MCF 10A (cell line): Measurements from ENCODE around the gene PRLR. TPM values are rescaled to one million over a fixed set of nuclear protein-coding genes. Genes with fewer than 3 reads are reported as not detected.

Source experiments
- BruUV-seq: library from RNA; stranded (reverse); fragments of 400-500 nt; replicated peaks from 2 replicates; lab custom pipeline; 2021; lab: Mats Ljungman, UMichigan
- CTCF ChIA-PET: fragments of 300-600 bp; sonication (Branson Sonifier 250); formaldehyde crosslinking; extraction: SDS; loops from one replicate; lab custom pipeline; 2021; ENCODE audit warnings: antibody characterized with exemption, inconsistent platforms; lab: Yijun Ruan, JAX
- POLR2A ChIA-PET: fragments of 300-600, 350-650 bp; sonication (Branson Sonifier 250); formaldehyde crosslinking; extraction: SDS; loops from one replicate; lab custom pipeline; 2020; ENCODE audit warnings: antibody characterized with exemption, inconsistent platforms; lab: Yijun Ruan, JAX
- DNase-seq: peaks from one replicate; pipeline ENCODE4 v3.0.0-alpha.2; 2018; ENCODE audit not compliant: unreplicated experiment
- H3K27ac Mint-ChIP-seq: one replicate; pipeline ENCODE4 v1.8.0; 2022; ENCODE audit warnings: mild to moderate bottlenecking, low read depth, mixed read lengths; ENCODE audit not compliant: unreplicated experiment
- H3K27me3 Mint-ChIP-seq: one replicate; pipeline ENCODE4 v1.8.0; 2022; ENCODE audit warnings: mixed read lengths; ENCODE audit not compliant: insufficient read depth, unreplicated experiment
- H3K36me3 Mint-ChIP-seq: one replicate; pipeline ENCODE4 v1.8.0; 2022; ENCODE audit warnings: mild to moderate bottlenecking, moderate library complexity, mixed read lengths; ENCODE audit not compliant: insufficient read depth, unreplicated experiment
- H3K4me1 Mint-ChIP-seq: one replicate; pipeline ENCODE4 v1.8.0; 2022; ENCODE audit warnings: mixed read lengths; ENCODE audit not compliant: insufficient read depth, unreplicated experiment
- H3K4me3 Mint-ChIP-seq: one replicate; pipeline ENCODE4 v1.8.0; 2022; ENCODE audit warnings: mild to moderate bottlenecking, moderate library complexity, mixed read lengths; ENCODE audit not compliant: unreplicated experiment
- H3K9me3 Mint-ChIP-seq: one replicate; pipeline ENCODE4 v1.8.0; 2022; ENCODE audit warnings: mixed read lengths; ENCODE audit not compliant: unreplicated experiment
- intact Hi-C: fragments of 100-400 bp; cut with micrococcal nuclease; formaldehyde crosslinking; loops from 2 replicates; pipeline ENCODE4 v1.14.1; 2022
- total RNA-seq: library from RNA; stranded (reverse); gene quantifications from 2 replicates; pipeline ENCODE4 v1.2.3, GENCODE V29; 2022
- TF ChIP-seq, protein P1 (sequence below): fragments of 200-600 bp; IDR thresholded peaks from one replicate; pipeline ENCODE4 v1.8.0; 2022; ENCODE audit warnings: antibody characterized with exemption, mild to moderate bottlenecking; ENCODE audit not compliant: unreplicated experiment

Gene PRLR
- total RNA-seq, 1 experiment from 2014 or later, result 0.16 TPM

DNA sequence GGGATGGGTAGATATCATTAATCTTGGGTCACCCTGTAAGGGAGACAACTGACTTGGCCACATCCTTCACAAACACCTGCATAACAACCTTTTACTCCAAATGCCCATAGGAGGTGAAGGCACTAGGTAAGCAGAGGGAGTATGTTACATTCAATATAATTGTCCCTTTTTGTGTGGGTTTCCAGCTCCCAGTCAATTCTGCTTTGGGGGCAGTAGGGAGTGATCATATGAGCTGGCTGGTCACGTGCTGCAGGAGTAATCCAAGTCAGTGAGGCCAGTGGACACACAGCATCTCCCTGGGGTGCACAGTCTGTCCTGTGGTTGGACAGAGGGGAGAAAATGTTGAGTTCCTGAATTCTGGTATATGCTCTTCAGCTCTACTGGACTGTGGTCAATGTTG, 181.4 kb downstream of the PRLR start:
- Mint-ChIP-seq H3K4me1 (no peaks in the 10 kb centered on the region), H3K27ac (no peak overlapping the region), H3K36me3 (no peaks in the 10 kb centered on the region), H3K4me3 (no peak overlapping the region), H3K27me3 (peaks cover 3% of the 10 kb centered on the region), H3K9me3 (no peaks in the 10 kb centered on the region)
- TF ChIP-seq, protein P1, sequence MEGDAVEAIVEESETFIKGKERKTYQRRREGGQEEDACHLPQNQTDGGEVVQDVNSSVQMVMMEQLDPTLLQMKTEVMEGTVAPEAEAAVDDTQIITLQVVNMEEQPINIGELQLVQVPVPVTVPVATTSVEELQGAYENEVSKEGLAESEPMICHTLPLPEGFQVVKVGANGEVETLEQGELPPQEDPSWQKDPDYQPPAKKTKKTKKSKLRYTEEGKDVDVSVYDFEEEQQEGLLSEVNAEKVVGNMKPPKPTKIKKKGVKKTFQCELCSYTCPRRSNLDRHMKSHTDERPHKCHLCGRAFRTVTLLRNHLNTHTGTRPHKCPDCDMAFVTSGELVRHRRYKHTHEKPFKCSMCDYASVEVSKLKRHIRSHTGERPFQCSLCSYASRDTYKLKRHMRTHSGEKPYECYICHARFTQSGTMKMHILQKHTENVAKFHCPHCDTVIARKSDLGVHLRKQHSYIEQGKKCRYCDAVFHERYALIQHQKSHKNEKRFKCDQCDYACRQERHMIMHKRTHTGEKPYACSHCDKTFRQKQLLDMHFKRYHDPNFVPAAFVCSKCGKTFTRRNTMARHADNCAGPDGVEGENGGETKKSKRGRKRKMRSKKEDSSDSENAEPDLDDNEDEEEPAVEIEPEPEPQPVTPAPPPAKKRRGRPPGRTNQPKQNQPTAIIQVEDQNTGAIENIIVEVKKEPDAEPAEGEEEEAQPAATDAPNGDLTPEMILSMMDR, result no peak
- CTCF ChIA-PET, result interaction anchor here (0.6 to 0.7 kb wide), 3 partner anchors 23 to 735 kb away, joined by 3 to 4 read pairs (median 3); no protein-coding TSS in a partner anchor
- no peak for DNase-seq
- intact Hi-C loops, result no loop called here
- POLR2A ChIA-PET, result no interaction called here
- no TSS peak for BruUV-seq

DNA sequence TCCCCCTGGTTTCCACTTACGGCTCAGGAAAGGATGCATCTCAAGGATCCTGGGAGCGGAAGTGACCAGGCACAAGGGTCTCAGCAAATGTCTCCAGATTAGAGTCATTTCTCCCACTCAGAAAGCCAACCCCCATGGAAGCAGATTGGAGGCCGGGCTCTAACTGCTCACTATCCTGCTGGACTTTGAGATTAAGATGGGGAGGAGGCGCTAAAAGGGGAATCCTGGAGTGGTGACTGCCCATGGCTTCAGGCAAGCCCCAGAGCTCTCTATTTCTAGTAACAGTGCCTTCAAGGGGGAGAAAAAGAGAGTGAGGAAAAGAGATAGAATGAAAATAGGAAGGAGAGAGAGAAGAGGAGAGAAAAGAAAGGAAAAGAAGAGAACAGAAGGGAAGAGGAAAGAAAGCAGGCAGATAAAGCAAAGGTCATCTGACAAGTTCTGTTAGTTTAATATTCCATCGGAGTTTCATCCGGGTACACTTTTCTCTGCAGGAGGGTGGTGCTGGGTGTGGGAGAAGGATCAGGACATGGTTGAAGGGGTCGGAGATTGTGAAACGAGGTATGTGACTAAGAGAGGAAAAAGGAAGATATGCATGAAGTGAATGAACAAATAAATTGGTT, 182.4 kb downstream of the PRLR start, which contains the start of gene AGXT2:
AGXT2 (minus strand) TSS at position 165 of the 620 bp plus-strand sequence; CDS start at position 108, 57 bp downstream.
- intact Hi-C loops, result no loop called here
- ChIA-PET CTCF (interaction anchor here (0.7 kb wide), 2 partner anchors 44 to 961 kb away, joined by 3 read pairs; no protein-coding TSS in a partner anchor), POLR2A (no interaction called here)
- no peaks in the 10 kb centered on the region for H3K27me3 Mint-ChIP-seq
- H3K4me1 Mint-ChIP-seq, result no peaks in the 10 kb centered on the region
- no TSS peak for BruUV-seq
- no peak within 1 kb of the TSS for H3K4me3 Mint-ChIP-seq
- no peak for DNase-seq
- TF ChIP-seq, protein P1, result no peak
- H3K27ac Mint-ChIP-seq, result no peak within 1 kb of the TSS
- no peaks in the 10 kb centered on the region for H3K9me3 Mint-ChIP-seq
- no peaks in the 10 kb centered on the region for H3K36me3 Mint-ChIP-seq

GRCh38 chr5:35046774-35047173, 183.5 kb downstream of the PRLR start:
- TF ChIP-seq, protein P1, result no peak

DNA sequence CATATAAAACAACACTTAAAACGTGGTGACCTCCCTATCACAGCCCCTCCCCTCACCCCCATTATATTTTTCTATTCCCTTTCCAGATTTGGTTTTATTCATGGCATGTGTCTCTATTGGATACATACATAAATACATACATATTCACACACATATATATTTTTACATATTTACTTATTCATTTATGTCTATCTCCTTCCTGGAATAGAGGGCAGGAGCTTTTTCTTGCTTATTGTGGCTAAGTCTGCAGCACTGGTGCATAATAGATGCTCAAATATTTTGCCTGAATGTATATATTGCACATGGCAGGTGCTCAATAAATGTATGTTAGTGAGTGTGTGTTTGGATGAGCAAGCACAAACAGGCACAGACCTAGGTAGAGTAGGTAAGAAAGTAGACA, 185.0 kb downstream of the PRLR start:
- peaks cover 5% of the 10 kb centered on the region for H3K4me1 Mint-ChIP-seq
- no peak for DNase-seq
- intact Hi-C loops, result no loop called here
- POLR2A ChIA-PET, result no interaction called here
- no TSS peak for BruUV-seq
- peaks cover 24% of the 10 kb centered on the region for H3K27me3 Mint-ChIP-seq
- H3K27ac Mint-ChIP-seq, result no peak overlapping the region
- no peak overlapping the region for H3K4me3 Mint-ChIP-seq
- TF ChIP-seq, protein P1, result no peak
- H3K36me3 Mint-ChIP-seq, result no peaks in the 10 kb centered on the region
- CTCF ChIA-PET, result no interaction called here
- H3K9me3 Mint-ChIP-seq, result no peaks in the 10 kb centered on the region

More at GRCh38 chr5:35046774-35047173, 183.5 kb downstream of the PRLR start:
- Mint-ChIP-seq H3K27me3 (peaks cover 9% of the 10 kb centered on the region), H3K4me1 (peaks cover 5% of the 10 kb centered on the region), H3K36me3 (no peaks in the 10 kb centered on the region), H3K27ac (no peak overlapping the region), H3K4me3 (no peak overlapping the region), H3K9me3 (no peaks in the 10 kb centered on the region)
- peak; percentile 91 for DNase-seq
- ChIA-PET POLR2A (interaction anchor here (0.6 kb wide), 1 partner anchor 633 kb away, joined by 3 read pairs; no protein-coding TSS in a partner anchor), CTCF (interaction anchor here (0.6 to 0.7 kb wide), 2 partner anchors 22 to 434 kb away, joined by 3 read pairs; no protein-coding TSS in a partner anchor)
- BruUV-seq, result no TSS peak
- intact Hi-C loops, result no loop called here
